Adrenal gland (tissue), 12 donors: ENCODE data around the gene CENPP. TPM values are rescaled to one million over a fixed set of nuclear protein-coding genes. Genes with fewer than 3 reads are reported as not detected.

Experiments used
- DNase-seq, 7 donors: peaks; one replicate each; pipeline ENCODE4 v3.0.0-alpha.2; 2019 to 2020
- H3K27ac ChIP-seq, 5 donors: fragments of 200-600 bp; sonication (generic) in 4 of 5; 1 replicate in 3 of 5; 2 replicates in 2 of 5; pipeline versions ENCODE4 v1.5.1 to v1.8.0; 2016 to 2020; ENCODE audit warnings: mild to moderate bottlenecking in 1 of 5
- H3K27me3 ChIP-seq: fragments of 200-600 bp; 2 replicates; pipeline ENCODE4 v1.8.0; 2021
- H3K36me3 ChIP-seq, 2 donors: fragments of 200-600 bp; replicated peaks in 1 of 2; 1 replicate in 1 of 2; 2 replicates in 1 of 2; pipeline versions ENCODE4 v1.5.1 to v1.8.0; 2018 to 2022
- H3K4me1 ChIP-seq, 2 donors: fragments of 200-600 bp; replicated peaks in 1 of 2; 1 replicate in 1 of 2; 2 replicates in 1 of 2; pipeline versions ENCODE4 v1.5.1 to v1.8.0; 2018 to 2021
- H3K4me3 ChIP-seq, 4 donors: fragments of 200-600 bp; sonication (generic) in 3 of 4; one replicate each; pipeline ENCODE4 v1.5.1; 2016 to 2018
- H3K9me3 ChIP-seq, 3 donors: fragments of 200-600 bp; sonication (generic) in 1 of 3; replicated peaks in 1 of 3; 1 replicate in 2 of 3; 2 replicates in 1 of 3; pipeline versions ENCODE4 v1.5.1 to v1.8.0; 2016 to 2021
- CTCF ChIP-seq, 6 experiments: fragments of 450-650 bp in 4 of 6; fragments of 200-600 bp in 2 of 6; sonication (generic) in 1 of 6; IDR thresholded peaks; 1 replicate in 5 of 6; 2 replicates in 1 of 6; pipeline versions ENCODE4 v1.5.1 to v1.8.0; 2016 to 2021; ENCODE audit warnings: antibody characterized with exemption in 6 of 6, mild to moderate bottlenecking in 2 of 6, moderate library complexity in 1 of 6
- POLR2A ChIP-seq, 2 donors: fragments of 450-650 bp; IDR thresholded peaks; one replicate each; pipeline ENCODE4 v1.6.1; 2017; ENCODE audit warnings: antibody characterized with exemption in 2 of 2, mild to moderate bottlenecking in 2 of 2, moderate library complexity in 1 of 2
- WGBS, 4 donors: extraction: QIAGEN DNeasy Blood & Tissue Kit in 2 of 4; methylation state at CpG; one replicate each; pipeline versions ENCODE4 v1.1.5 to v1.1.7; 2013 to 2017; 5-methylcytosine and 5-hydroxymethylcytosine counted together
- intact Hi-C, 2 donors: fragments of 100-400 bp; cut with DNase I; formaldehyde crosslinking; loops; one replicate each; pipeline versions ENCODE4 v1.14.1 to v1.15.0; 2022 to 2023
- polyA plus RNA-seq, 3 donors: library from polyadenylated mRNA; stranded (reverse); fragments of 200-250 nt in 2 of 3; fragments of 350-450 nt in 1 of 3; fragmentation: Illumina TruSeq in 1 of 3; extraction: RNeasy Lipid Tissue Mini Kit (QIAGEN cat#74804) in 1 of 3; gene quantifications; one replicate each; pipeline ENCODE4 v1.2.3, GENCODE V29; 2013 to 2014
- total RNA-seq, 9 donors: library from RNA; depleted of rRNA in 4 of 9; stranded (reverse); fragments of >200 nt in 4 of 9; fragments of 120-200 nt in 1 of 9; fragmentation: NEBNext Ultra II Directional in 1 of 9; extraction: Animal tissue kit (Norgen Biotek cat#: 25700) in 1 of 9; gene quantifications; one replicate each; pipeline versions ENCODE4 v1.1.0 to v1.2.4, GENCODE V29; 2013 to 2023
- donor health status: healthy with polysubstance abuse.
- donor health status: Bipolar disorder and iron deficiency.
- donor health status: DM: yes; HTN: yes; CAD: no.
- donor health status: DM: no; HTN: no; CAD: no.
- donor health status: DM: no; HTN: no; CAD: no.
- donor health status: DM: yes; HTN: yes; CAD: no.

The CENPP gene
- total and polyA plus RNA-seq, 12 donors = 1.1 to 14.0 (median 3.1) TPM

- H3K4me1 ChIP-seq = peaks cover 12 to 30% of the 10 kb centered on the region in 2 donors
- DNase-seq = no peak
- no peak overlapping the region for H3K4me3 ChIP-seq
- TF ChIP-seq CTCF (IDR thresholded peaks at IDR 0.05) = no peak
- TF ChIP-seq POLR2A (IDR thresholded peaks at IDR 0.05) = no peak
- H3K9me3 ChIP-seq = no peaks in the 10 kb centered on the region
- WGBS, 4 donors = 66 to 75% (median 72%) methylated on average over 4 of the region's 4 CpGs
- H3K36me3 ChIP-seq = peaks cover 0 to 38% of the 10 kb centered on the region in 2 donors
- no peak overlapping the region for H3K27ac ChIP-seq
- intact Hi-C loops = no loop called here
- no peaks in the 10 kb centered on the region for H3K27me3 ChIP-seq
These were observed 29.9 kb upstream of the CENPP start for GRCh38 chr9:92295827-92296258.

GRCh38 chr9:92297611-92298010, 28.1 kb upstream of the CENPP start:
- Histone ChIP-seq H3K9me3 (no peaks in the 10 kb centered on the region), H3K4me3 (no peak overlapping the region), H3K4me1 (peaks cover 9 to 16% of the 10 kb centered on the region in 2 donors), H3K27me3 (no peaks in the 10 kb centered on the region), H3K27ac (no peak overlapping the region), H3K36me3 (peaks cover 0 to 53% of the 10 kb centered on the region in 2 donors)
- 82 to 89% (median 85%) methylated on average over 3 of the region's 3 CpGs for WGBS, 4 donors
- TF ChIP-seq POLR2A (IDR thresholded peaks at IDR 0.05) = no peak
- TF ChIP-seq CTCF (IDR thresholded peaks at IDR 0.05) = no peak
- DNase-seq = no peak
- intact Hi-C loops = no loop called here

- Histone ChIP-seq H3K27me3 (no peaks in the 10 kb centered on the region), H3K36me3 (peaks cover 0 to 57% of the 10 kb centered on the region in 2 donors), H3K9me3 (no peaks in the 10 kb centered on the region), H3K27ac (no peak overlapping the region), H3K4me1 (peaks cover 5 to 11% of the 10 kb centered on the region in 2 donors), H3K4me3 (no peak overlapping the region)
- intact Hi-C loops = no loop called here
- TF ChIP-seq POLR2A (IDR thresholded peaks at IDR 0.05) (no peak), CTCF (IDR thresholded peaks at IDR 0.05) (no peak)
- DNase-seq = no peak
- 85 to 92% (median 88%) methylated on average over 3 of the region's 3 CpGs for WGBS, 4 donors
These were observed 27.7 kb upstream of the CENPP start for GRCh38 chr9:92298036-92298435.

- Histone ChIP-seq H3K27ac (no peak overlapping the region), H3K27me3 (no peaks in the 10 kb centered on the region), H3K9me3 (no peaks in the 10 kb centered on the region), H3K4me1 (peaks cover 4 to 10% of the 10 kb centered on the region in 2 donors), H3K36me3 (peaks cover 0 to 68% of the 10 kb centered on the region in 2 donors), H3K4me3 (no peak overlapping the region)
- TF ChIP-seq POLR2A (IDR thresholded peaks at IDR 0.05) (no peak), CTCF (IDR thresholded peaks at IDR 0.05) (no peak)
- no peak for DNase-seq
- intact Hi-C loops = no loop called here
- 55 to 77% (median 76%) methylated on average over 1 of the region's 1 CpG for WGBS, 4 donors
These were observed 26.6 kb upstream of the CENPP start for GRCh38 chr9:92299116-92299515.
